Cardiac muscle cell (in vitro differentiated cells and primary cell): ENCODE results near the gene MSH3. TPM values are rescaled to one million over a fixed set of nuclear protein-coding genes. Genes with fewer than 3 reads are reported as not detected.
"Not testable (repeated sequence)": the region's sequence is repeated elsewhere in the genome, so short reads cannot be mapped to it uniquely, and the experiment has no call there.

Experiments used
- DNase-seq, 2 donors: peaks; one replicate each; pipeline versions ENCODE4 v3.0.0 to v3.0.0-alpha.2; 2010 to 2017; ENCODE audit warnings: low read depth in 1 of 2, low spot score in 1 of 2
- H3K27ac ChIP-seq: fragments of 200-600 bp; sonication (generic); 2 replicates; pipeline ENCODE4 v1.5.1; 2016
- H3K27me3 ChIP-seq: fragments of 200-600 bp; sonication (generic); 2 replicates; pipeline ENCODE4 v1.6.0; 2016; ENCODE audit warnings: control low read depth
- H3K36me3 ChIP-seq: fragments of 200-600 bp; sonication (generic); 2 replicates; pipeline ENCODE4 v1.5.1; 2016; ENCODE audit warnings: control low read depth
- H3K4me1 ChIP-seq: fragments of 200-600 bp; sonication (generic); 2 replicates; pipeline ENCODE4 v1.8.1; 2017; ENCODE audit warnings: low read depth, mild to moderate bottlenecking, mixed run types
- H3K4me3 ChIP-seq: fragments of 200-600 bp; sonication (generic); 2 replicates; pipeline ENCODE4 v1.5.1; 2016; ENCODE audit warnings: mild to moderate bottlenecking
- H3K9me3 ChIP-seq: fragments of 200-600 bp; sonication (generic); 2 replicates; pipeline ENCODE4 v1.5.1; 2017; ENCODE audit warnings: low read depth, mild to moderate bottlenecking, control low read depth
- CTCF ChIP-seq: IDR thresholded peaks from 2 replicates; pipeline ENCODE4 v1.5.1; 2012; ENCODE audit warnings: low read depth, mild to moderate bottlenecking, low read length
- polyA plus RNA-seq: library from polyadenylated mRNA; unstranded; fragments of >200 nt; fragmentation: Nextera tagmentation; extraction: Ambion mirVana; gene quantifications from 2 replicates; pipeline ENCODE4 v1.2.1, GENCODE V29; 2016
- total RNA-seq: library from RNA; depleted of rRNA; stranded (reverse); fragments of >200 nt; gene quantifications from 2 replicates; pipeline ENCODE4 v1.2.3, GENCODE V29; 2016

Gene MSH3
- total and polyA plus RNA-seq, 2 experiments from 2014 or later = 11.3 to 11.4 TPM

- no peak for DNase-seq
- no peak overlapping the region for H3K27ac ChIP-seq
- no peaks in the 10 kb centered on the region for H3K4me1 ChIP-seq
- H3K36me3 ChIP-seq = no peaks in the 10 kb centered on the region
- H3K9me3 ChIP-seq = no peaks in the 10 kb centered on the region
- H3K27me3 ChIP-seq = no peaks in the 10 kb centered on the region
- no peak for TF ChIP-seq CTCF
- H3K4me3 ChIP-seq = no peak overlapping the region
Measured at GRCh38 chr5:80834710-80835109, 180.3 kb downstream of the MSH3 start.

- DNase-seq = no peak
- Histone ChIP-seq H3K27me3 (no peaks in the 10 kb centered on the region), H3K36me3 (no peaks in the 10 kb centered on the region), H3K9me3 (no peaks in the 10 kb centered on the region), H3K27ac (no peak overlapping the region), H3K4me1 (no peaks in the 10 kb centered on the region), H3K4me3 (no peak overlapping the region)
- no peak for TF ChIP-seq CTCF
Measured at GRCh38 chr5:80835128-80835527, 180.7 kb downstream of the MSH3 start.

- no peak for TF ChIP-seq CTCF
- no peaks in the 10 kb centered on the region for H3K36me3 ChIP-seq
- H3K4me3 ChIP-seq = no peak overlapping the region
- H3K9me3 ChIP-seq = no peaks in the 10 kb centered on the region
- no peaks in the 10 kb centered on the region for H3K27me3 ChIP-seq
- no peak for DNase-seq
- H3K4me1 ChIP-seq = no peaks in the 10 kb centered on the region
- no peak overlapping the region for H3K27ac ChIP-seq
Measured at GRCh38 chr5:80837679-80838078, 183.2 kb downstream of the MSH3 start.

- H3K27ac ChIP-seq, H3K36me3 ChIP-seq, DNase-seq, H3K4me1 ChIP-seq, H3K27me3 ChIP-seq, H3K4me3 ChIP-seq, H3K9me3 ChIP-seq: not testable (repeated sequence)
Measured at GRCh38 chr5:80841026-80841797, 186.8 kb downstream of the MSH3 start.

GRCh38 chr5:80846422-80846821 is 192.0 kb downstream of the MSH3 start:
- H3K9me3 ChIP-seq, H3K36me3 ChIP-seq, H3K27ac ChIP-seq, DNase-seq, H3K4me1 ChIP-seq, H3K4me3 ChIP-seq, H3K27me3 ChIP-seq: not testable (repeated sequence)

- H3K4me3 ChIP-seq, H3K36me3 ChIP-seq, DNase-seq, H3K9me3 ChIP-seq, H3K27me3 ChIP-seq, H3K27ac ChIP-seq, H3K4me1 ChIP-seq: not testable (repeated sequence)
Measured at GRCh38 chr5:80850168-80850567, 195.7 kb downstream of the MSH3 start.

- H3K4me3 ChIP-seq = no peak overlapping the region
- no peaks in the 10 kb centered on the region for H3K36me3 ChIP-seq
- H3K27me3 ChIP-seq = no peaks in the 10 kb centered on the region
- TF ChIP-seq CTCF = no peak
- no peak overlapping the region for H3K27ac ChIP-seq
- peak in 1 of 2 donors; percentile 21 for DNase-seq
- H3K9me3 ChIP-seq = no peaks in the 10 kb centered on the region
- no peaks in the 10 kb centered on the region for H3K4me1 ChIP-seq
Measured at GRCh38 chr5:80852331-80853245, 198.1 kb downstream of the MSH3 start.
